Measurements from ENCODE around the gene KCNK1. TPM values are rescaled to one million over a fixed set of nuclear protein-coding genes. Genes with fewer than 3 reads are reported as not detected.

Gene KCNK1
- not detected for total RNA-seq (ENCODE audit: unreplicated experiment)
- long read RNA-seq, result 0 reads

- Mint-ChIP-seq H3K9me3 (ENCODE audit: unreplicated experiment) (peaks cover 5% of the 10 kb centered on the region), H3K4me3 (ENCODE audit: unreplicated experiment) (peak within 1 kb of the TSS; percentile 90), H3K27ac (ENCODE audit: unreplicated experiment) (peak within 1 kb of the TSS; percentile 7), H3K36me3 (ENCODE audit: unreplicated experiment) (peaks cover 6% of the 10 kb centered on the region), H3K4me1 (ENCODE audit: low read depth, unreplicated experiment) (no peaks in the 10 kb centered on the region), H3K27me3 (ENCODE audit: unreplicated experiment) (peaks cover 18% of the 10 kb centered on the region)
- TF ChIP-seq, protein P1, sequence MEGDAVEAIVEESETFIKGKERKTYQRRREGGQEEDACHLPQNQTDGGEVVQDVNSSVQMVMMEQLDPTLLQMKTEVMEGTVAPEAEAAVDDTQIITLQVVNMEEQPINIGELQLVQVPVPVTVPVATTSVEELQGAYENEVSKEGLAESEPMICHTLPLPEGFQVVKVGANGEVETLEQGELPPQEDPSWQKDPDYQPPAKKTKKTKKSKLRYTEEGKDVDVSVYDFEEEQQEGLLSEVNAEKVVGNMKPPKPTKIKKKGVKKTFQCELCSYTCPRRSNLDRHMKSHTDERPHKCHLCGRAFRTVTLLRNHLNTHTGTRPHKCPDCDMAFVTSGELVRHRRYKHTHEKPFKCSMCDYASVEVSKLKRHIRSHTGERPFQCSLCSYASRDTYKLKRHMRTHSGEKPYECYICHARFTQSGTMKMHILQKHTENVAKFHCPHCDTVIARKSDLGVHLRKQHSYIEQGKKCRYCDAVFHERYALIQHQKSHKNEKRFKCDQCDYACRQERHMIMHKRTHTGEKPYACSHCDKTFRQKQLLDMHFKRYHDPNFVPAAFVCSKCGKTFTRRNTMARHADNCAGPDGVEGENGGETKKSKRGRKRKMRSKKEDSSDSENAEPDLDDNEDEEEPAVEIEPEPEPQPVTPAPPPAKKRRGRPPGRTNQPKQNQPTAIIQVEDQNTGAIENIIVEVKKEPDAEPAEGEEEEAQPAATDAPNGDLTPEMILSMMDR (IDR thresholded peaks at IDR 0.05; ENCODE audit: partially characterized antibody, unreplicated experiment), result no peak
- peak; percentile 56 for DNase-seq
These were observed at the start of gene KCNK1 for GRCh38 chr1:233613252-233614172. Gene KCNK1 (plus strand): TSS chr1:233614106. CDS start chr1:233614172, 66 bp downstream.

DNA sequence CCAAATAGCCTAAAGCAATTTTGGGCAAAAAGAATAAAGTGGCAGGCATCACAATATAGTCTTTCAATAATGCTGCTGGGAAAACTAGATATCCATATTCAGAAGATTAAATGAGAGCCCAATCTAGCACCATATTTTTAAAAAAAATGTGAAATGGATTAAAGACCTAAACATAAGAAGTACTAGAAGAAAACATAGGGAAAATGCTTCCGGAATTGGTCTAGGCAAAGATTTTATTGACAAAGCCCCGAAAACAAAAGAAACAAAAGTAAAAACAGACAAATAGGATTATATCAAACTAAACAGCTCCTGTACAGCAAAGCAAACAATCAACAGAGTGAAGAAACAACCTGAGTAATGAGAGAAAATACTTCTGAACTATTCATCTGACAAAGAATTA lies 48.6 kb upstream of the KCNK1 start:
- no peak for DNase-seq
- H3K36me3 Mint-ChIP-seq (ENCODE audit: unreplicated experiment), result peaks cover 7% of the 10 kb centered on the region
- no peaks in the 10 kb centered on the region for H3K27me3 Mint-ChIP-seq (ENCODE audit: unreplicated experiment)
- peaks cover 10% of the 10 kb centered on the region for H3K9me3 Mint-ChIP-seq (ENCODE audit: unreplicated experiment)
- H3K27ac Mint-ChIP-seq (ENCODE audit: unreplicated experiment), result no peak overlapping the region
- no peak overlapping the region for H3K4me3 Mint-ChIP-seq (ENCODE audit: unreplicated experiment)
- H3K4me1 Mint-ChIP-seq (ENCODE audit: low read depth, unreplicated experiment), result no peaks in the 10 kb centered on the region
- TF ChIP-seq, protein P1 (IDR thresholded peaks at IDR 0.05; ENCODE audit: partially characterized antibody, unreplicated experiment), result no peak

DNA sequence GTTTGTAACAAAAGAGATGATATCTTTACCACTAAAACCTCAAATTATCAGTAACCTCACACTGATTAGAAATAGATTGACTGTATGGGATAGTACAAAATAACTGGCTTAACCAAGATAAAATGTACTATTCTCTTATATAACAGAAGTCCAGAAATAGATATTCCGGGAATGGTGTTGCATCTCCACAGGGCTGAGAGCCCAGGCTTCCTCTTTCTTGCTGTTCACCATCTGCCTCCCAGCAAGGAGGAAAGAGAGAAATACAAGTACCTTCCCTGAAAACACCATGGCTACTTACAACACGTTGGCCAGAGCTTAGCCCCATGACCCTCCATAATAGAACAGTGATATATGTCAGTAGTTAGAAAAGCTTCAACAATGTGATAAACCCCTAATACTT lies 47.0 kb upstream of the KCNK1 start:
- H3K9me3 Mint-ChIP-seq (ENCODE audit: unreplicated experiment), result peaks cover 5% of the 10 kb centered on the region
- no peaks in the 10 kb centered on the region for H3K4me1 Mint-ChIP-seq (ENCODE audit: low read depth, unreplicated experiment)
- H3K36me3 Mint-ChIP-seq (ENCODE audit: unreplicated experiment), result peaks cover 7% of the 10 kb centered on the region
- no peak for DNase-seq
- TF ChIP-seq, protein P1 (IDR thresholded peaks at IDR 0.05; ENCODE audit: partially characterized antibody, unreplicated experiment), result no peak
- H3K4me3 Mint-ChIP-seq (ENCODE audit: unreplicated experiment), result no peak overlapping the region
- no peak overlapping the region for H3K27ac Mint-ChIP-seq (ENCODE audit: unreplicated experiment)
- no peaks in the 10 kb centered on the region for H3K27me3 Mint-ChIP-seq (ENCODE audit: unreplicated experiment)

- H3K27me3 Mint-ChIP-seq (ENCODE audit: unreplicated experiment), result peaks cover 2% of the 10 kb centered on the region
- H3K4me1 Mint-ChIP-seq (ENCODE audit: low read depth, unreplicated experiment), result no peaks in the 10 kb centered on the region
- H3K4me3 Mint-ChIP-seq (ENCODE audit: unreplicated experiment), result no peak overlapping the region
- no peak for DNase-seq
- H3K27ac Mint-ChIP-seq (ENCODE audit: unreplicated experiment), result no peak overlapping the region
- H3K36me3 Mint-ChIP-seq (ENCODE audit: unreplicated experiment), result peaks cover 7% of the 10 kb centered on the region
- H3K9me3 Mint-ChIP-seq (ENCODE audit: unreplicated experiment), result no peaks in the 10 kb centered on the region
- TF ChIP-seq, protein P1 (IDR thresholded peaks at IDR 0.05; ENCODE audit: partially characterized antibody, unreplicated experiment), result no peak
These were observed 44.3 kb upstream of the KCNK1 start for GRCh38 chr1:233569636-233570035.

DNA sequence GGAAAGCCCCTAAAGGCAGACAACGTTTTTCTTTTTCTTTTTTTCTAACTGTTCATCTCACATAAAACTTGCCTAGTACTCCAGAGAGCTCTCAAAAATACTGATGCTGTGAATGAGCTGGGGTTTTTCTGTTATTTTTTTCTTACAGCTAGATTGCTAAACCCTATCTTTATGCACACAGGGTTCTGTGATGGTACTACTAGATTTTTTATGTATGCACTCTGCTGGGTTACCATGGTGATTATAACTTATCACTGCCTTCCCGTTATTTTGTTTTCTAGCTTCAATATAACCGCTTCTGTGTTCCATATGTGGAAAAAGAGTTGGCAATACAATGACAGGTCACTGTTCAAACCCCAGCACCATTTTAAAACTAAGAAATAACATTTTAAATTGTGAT lies 43.7 kb upstream of the KCNK1 start:
- H3K4me3 Mint-ChIP-seq (ENCODE audit: unreplicated experiment), result no peak overlapping the region
- no peaks in the 10 kb centered on the region for H3K9me3 Mint-ChIP-seq (ENCODE audit: unreplicated experiment)
- TF ChIP-seq, protein P1 (IDR thresholded peaks at IDR 0.05; ENCODE audit: partially characterized antibody, unreplicated experiment), result no peak
- no peaks in the 10 kb centered on the region for H3K4me1 Mint-ChIP-seq (ENCODE audit: low read depth, unreplicated experiment)
- H3K27ac Mint-ChIP-seq (ENCODE audit: unreplicated experiment), result no peak overlapping the region
- no peak for DNase-seq
- H3K27me3 Mint-ChIP-seq (ENCODE audit: unreplicated experiment), result peaks cover 2% of the 10 kb centered on the region
- peaks cover 7% of the 10 kb centered on the region for H3K36me3 Mint-ChIP-seq (ENCODE audit: unreplicated experiment)

All from glutamatergic neuron (in vitro differentiated cells).